ENCODE data around the gene FNDC3A. TPM values are rescaled to one million over a fixed set of nuclear protein-coding genes. Genes with fewer than 3 reads are reported as not detected.

The FNDC3A gene, protein sequence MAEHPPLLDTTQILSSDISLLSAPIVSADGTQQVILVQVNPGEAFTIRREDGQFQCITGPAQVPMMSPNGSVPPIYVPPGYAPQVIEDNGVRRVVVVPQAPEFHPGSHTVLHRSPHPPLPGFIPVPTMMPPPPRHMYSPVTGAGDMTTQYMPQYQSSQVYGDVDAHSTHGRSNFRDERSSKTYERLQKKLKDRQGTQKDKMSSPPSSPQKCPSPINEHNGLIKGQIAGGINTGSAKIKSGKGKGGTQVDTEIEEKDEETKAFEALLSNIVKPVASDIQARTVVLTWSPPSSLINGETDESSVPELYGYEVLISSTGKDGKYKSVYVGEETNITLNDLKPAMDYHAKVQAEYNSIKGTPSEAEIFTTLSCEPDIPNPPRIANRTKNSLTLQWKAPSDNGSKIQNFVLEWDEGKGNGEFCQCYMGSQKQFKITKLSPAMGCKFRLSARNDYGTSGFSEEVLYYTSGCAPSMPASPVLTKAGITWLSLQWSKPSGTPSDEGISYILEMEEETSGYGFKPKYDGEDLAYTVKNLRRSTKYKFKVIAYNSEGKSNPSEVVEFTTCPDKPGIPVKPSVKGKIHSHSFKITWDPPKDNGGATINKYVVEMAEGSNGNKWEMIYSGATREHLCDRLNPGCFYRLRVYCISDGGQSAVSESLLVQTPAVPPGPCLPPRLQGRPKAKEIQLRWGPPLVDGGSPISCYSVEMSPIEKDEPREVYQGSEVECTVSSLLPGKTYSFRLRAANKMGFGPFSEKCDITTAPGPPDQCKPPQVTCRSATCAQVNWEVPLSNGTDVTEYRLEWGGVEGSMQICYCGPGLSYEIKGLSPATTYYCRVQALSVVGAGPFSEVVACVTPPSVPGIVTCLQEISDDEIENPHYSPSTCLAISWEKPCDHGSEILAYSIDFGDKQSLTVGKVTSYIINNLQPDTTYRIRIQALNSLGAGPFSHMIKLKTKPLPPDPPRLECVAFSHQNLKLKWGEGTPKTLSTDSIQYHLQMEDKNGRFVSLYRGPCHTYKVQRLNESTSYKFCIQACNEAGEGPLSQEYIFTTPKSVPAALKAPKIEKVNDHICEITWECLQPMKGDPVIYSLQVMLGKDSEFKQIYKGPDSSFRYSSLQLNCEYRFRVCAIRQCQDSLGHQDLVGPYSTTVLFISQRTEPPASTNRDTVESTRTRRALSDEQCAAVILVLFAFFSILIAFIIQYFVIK
- 49.4 and 51.9 TPM in 2 replicates for total RNA-seq
- long read RNA-seq, full-length matches to known transcripts, result 4 of 114 reads
- long read RNA-seq, partial matches to known transcripts, result 79 of 114 reads
- long read RNA-seq, other reads (novel, unspliced or antisense), result 31 of 114 reads

DNA sequence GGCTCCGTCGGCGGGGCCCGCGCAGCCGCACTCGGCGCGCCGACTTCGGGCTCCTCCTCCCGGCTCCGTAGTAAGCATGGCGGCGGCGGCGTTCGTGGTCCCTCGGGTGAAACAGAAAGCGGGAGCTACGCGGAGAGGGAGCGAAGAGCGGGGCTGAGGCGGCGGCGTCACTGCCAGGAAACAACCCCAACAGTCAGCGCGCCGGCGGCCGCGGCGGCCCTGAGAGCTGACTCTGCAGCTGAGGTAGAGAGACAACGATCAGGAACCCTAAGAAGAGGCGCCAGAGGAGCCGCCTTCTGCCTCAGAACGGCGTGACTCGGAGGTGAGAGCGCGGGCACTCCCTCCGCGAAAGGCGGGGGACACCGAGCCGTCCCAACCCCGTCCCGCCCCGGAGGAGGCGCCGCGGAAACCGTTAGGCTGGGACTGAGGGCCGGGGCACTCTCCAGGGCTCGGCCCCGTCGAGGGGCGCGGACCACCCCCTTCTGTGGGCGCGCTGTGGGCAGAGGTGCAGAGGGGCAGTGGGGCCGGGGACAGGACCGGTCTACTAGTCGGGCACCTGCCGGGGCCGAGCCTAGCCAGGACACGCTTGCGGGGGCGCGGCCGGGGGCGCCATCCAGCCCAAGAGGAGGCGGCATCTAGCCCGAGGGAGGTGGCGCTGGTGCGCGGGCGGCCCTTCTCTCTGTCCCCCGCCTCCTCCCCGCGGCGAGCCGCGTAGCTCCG is at the start of gene FNDC3A:
Gene FNDC3A (plus strand): TSS at position 57 of the 720 bp plus-strand sequence. CDS start 30,279 bp downstream, outside the sequence.
- DNase-seq (ENCODE audit: extremely low spot score, unreplicated experiment), result peak; percentile 94
- peaks cover 36% of the 10 kb centered on the region for H3K4me1 Mint-ChIP-seq (ENCODE audit: unreplicated experiment)
- peaks cover 12% of the 10 kb centered on the region for H3K9me3 Mint-ChIP-seq (ENCODE audit: unreplicated experiment)
- peak within 1 kb of the TSS; percentile 97 for H3K4me3 Mint-ChIP-seq (ENCODE audit: unreplicated experiment)
- peak within 1 kb of the TSS; percentile 97 for H3K27ac Mint-ChIP-seq (ENCODE audit: unreplicated experiment)
- peak; percentile 15 for TF ChIP-seq CTCF (IDR thresholded peaks at IDR 0.05)
- no peaks in the 10 kb centered on the region for H3K27me3 Mint-ChIP-seq (ENCODE audit: unreplicated experiment)
- peaks cover 2% of the 10 kb centered on the region for H3K36me3 Mint-ChIP-seq (ENCODE audit: unreplicated experiment)

DNA sequence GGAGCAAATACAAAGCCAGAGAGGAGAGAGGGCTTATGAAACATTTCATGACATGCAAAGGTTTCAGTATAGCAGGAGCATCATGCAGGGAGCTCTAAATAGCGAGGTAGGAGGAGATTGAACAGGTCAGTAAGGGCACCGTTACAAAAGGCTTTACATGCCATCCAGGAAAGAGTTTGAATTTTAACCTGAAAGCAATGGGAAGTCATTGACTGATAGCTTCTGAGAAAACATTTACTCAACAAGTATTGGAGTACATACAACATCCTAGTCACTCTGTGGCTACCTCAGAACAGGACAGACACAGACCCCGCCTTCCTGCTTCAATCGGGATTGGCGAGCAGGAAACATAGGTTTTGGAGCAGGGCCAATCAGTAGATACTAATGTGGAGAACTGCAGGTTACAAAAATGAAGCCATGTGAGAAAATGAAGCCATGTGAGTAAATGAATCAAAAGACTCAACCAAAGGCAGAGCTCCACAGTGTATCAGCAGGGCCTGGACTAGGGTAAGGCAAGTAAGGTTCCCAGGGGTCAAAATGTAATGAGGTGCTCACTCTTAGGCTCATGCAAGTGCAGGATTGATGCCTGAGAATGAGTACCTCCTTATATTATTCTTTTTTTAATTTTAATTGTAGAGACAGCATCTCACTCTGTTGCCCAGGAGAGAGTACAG is 46.8 kb upstream of the FNDC3A start:
- no peaks in the 10 kb centered on the region for H3K4me1 Mint-ChIP-seq (ENCODE audit: unreplicated experiment)
- no peak for DNase-seq (ENCODE audit: extremely low spot score, unreplicated experiment)
- no peaks in the 10 kb centered on the region for H3K36me3 Mint-ChIP-seq (ENCODE audit: unreplicated experiment)
- TF ChIP-seq CTCF (IDR thresholded peaks at IDR 0.05), result no peak
- H3K27ac Mint-ChIP-seq (ENCODE audit: unreplicated experiment), result no peak overlapping the region
- H3K4me3 Mint-ChIP-seq (ENCODE audit: unreplicated experiment), result no peak overlapping the region
- H3K9me3 Mint-ChIP-seq (ENCODE audit: unreplicated experiment), result peaks cover 8% of the 10 kb centered on the region
- peaks cover 36% of the 10 kb centered on the region for H3K27me3 Mint-ChIP-seq (ENCODE audit: unreplicated experiment)

- DNase-seq (ENCODE audit: extremely low spot score, unreplicated experiment), result no peak
- H3K4me3 Mint-ChIP-seq (ENCODE audit: unreplicated experiment), result no peak overlapping the region
- no peaks in the 10 kb centered on the region for H3K4me1 Mint-ChIP-seq (ENCODE audit: unreplicated experiment)
- no peak overlapping the region for H3K27ac Mint-ChIP-seq (ENCODE audit: unreplicated experiment)
- peaks cover 47% of the 10 kb centered on the region for H3K27me3 Mint-ChIP-seq (ENCODE audit: unreplicated experiment)
- TF ChIP-seq CTCF (IDR thresholded peaks at IDR 0.05), result no peak
- H3K36me3 Mint-ChIP-seq (ENCODE audit: unreplicated experiment), result no peaks in the 10 kb centered on the region
- H3K9me3 Mint-ChIP-seq (ENCODE audit: unreplicated experiment), result peaks cover 8% of the 10 kb centered on the region
Observed at GRCh38 chr13:48930918-48931317, 44.8 kb upstream of the FNDC3A start.

DNA sequence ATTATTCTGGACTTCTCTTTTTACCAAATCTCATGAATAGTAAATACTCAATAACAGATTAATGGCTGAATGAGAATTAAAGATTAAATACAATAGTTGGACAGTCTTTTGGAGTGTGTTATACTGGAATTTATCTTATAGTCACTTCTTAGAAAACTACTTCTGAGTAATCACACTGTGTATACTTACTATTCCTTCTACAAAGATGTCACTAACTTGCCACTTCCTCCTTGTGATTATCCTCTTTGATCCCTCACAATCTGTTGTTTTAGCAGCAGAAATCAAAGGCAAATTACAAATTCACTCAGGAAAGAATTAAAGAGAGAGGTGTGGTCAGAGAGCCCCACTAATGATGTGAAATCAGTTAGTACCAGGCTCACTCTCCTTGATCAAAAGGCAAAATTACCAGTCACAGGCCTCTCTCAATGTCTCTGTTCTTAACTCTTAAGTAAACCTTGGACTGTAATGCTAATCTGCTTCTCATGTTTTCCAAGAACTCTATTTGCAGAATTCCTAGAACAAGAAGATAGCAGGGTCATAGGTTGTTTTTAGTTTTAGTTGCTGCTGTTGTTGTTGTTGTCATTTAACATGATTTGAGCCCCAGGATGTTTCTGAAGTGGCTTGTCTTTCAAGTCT is 37.3 kb upstream of the FNDC3A start:
- Mint-ChIP-seq H3K4me3 (ENCODE audit: unreplicated experiment) (no peak overlapping the region), H3K4me1 (ENCODE audit: unreplicated experiment) (no peaks in the 10 kb centered on the region), H3K27me3 (ENCODE audit: unreplicated experiment) (peaks cover 27% of the 10 kb centered on the region), H3K9me3 (ENCODE audit: unreplicated experiment) (peaks cover 5% of the 10 kb centered on the region), H3K27ac (ENCODE audit: unreplicated experiment) (no peak overlapping the region), H3K36me3 (ENCODE audit: unreplicated experiment) (no peaks in the 10 kb centered on the region)
- no peak for TF ChIP-seq CTCF (IDR thresholded peaks at IDR 0.05)
- no peak for DNase-seq (ENCODE audit: extremely low spot score, unreplicated experiment)
